Smooth muscle cell of the brain vasculature (primary cell): ENCODE data around the gene MYBBP1A.

Source experiments
- DNase-seq: peaks from one replicate; pipeline ENCODE4 v3.0.0-alpha.2; 2012; ENCODE audit warnings: low read depth, low spot score

Gene MYBBP1A

DNA sequence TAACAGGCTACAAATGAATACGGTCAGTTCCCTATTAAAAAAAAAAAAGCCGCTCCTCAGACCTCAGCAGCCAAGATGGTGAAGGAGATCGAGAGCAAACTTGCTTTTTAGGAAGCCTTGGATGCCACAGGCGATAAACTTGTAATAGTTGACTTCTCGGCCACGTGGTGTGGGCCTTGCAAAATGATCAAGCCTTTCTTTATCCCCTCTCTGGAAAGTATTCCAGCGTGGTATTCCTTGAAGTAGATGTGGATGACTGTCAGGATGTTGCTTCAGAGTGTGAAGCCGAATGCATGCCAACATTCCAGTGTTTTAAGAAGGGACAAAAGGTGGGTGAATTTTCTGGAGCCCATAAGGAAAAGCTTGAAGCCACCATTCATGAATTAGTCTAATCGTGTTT, 16.9 kb upstream of the MYBBP1A start:
- DNase-seq: no peak

GRCh38 chr17:4569591-4569990, 14.4 kb upstream of the MYBBP1A start:
- DNase-seq: no peak

- no peak for DNase-seq
Observed at GRCh38 chr17:4566785-4567184, 11.6 kb upstream of the MYBBP1A start.

DNA sequence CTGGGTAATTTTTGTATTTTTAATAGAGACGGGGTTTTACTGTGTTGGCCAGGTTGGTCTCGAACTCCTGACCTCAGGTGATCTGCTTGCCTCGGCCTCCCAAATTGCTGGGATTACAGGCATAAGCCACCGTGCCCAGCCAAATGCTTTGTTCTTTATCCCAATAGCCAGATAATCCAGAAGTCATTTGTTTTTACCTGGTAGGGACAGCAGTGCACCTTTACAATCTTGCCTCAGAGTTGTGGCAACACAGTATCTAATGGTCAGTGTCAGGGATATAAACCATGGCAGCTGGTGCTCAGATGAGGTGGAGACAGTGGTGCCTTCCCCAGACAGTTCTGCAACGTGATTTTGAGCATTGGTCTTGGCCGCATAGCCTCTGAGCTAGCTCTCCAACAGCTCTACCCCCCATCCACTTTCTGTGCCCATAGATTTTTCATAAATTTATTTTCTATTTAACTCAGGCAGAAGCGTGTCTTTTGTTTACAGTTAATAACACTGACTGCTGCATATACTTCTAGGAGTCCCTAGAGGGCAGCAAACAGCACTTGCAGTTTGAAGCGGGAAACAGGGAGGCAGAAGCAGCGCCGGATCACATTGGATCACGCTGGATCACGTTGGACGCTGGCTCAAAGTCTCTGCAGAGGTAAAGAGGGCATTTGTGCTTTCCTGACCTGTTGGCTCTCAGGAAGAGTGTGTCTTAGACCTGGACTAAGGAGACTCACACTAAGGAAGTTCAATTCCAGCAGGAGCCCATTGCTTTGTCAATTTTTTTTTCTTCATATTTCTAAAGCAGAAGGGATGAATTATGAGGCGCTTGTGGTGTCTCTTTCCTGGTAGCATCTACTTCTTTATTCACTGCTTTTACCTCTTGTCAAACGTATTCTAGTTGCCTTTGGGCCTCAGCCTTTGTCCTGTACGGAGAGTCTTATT, 10.3 kb upstream of the MYBBP1A start:
- peak; percentile 44 for DNase-seq

DNA sequence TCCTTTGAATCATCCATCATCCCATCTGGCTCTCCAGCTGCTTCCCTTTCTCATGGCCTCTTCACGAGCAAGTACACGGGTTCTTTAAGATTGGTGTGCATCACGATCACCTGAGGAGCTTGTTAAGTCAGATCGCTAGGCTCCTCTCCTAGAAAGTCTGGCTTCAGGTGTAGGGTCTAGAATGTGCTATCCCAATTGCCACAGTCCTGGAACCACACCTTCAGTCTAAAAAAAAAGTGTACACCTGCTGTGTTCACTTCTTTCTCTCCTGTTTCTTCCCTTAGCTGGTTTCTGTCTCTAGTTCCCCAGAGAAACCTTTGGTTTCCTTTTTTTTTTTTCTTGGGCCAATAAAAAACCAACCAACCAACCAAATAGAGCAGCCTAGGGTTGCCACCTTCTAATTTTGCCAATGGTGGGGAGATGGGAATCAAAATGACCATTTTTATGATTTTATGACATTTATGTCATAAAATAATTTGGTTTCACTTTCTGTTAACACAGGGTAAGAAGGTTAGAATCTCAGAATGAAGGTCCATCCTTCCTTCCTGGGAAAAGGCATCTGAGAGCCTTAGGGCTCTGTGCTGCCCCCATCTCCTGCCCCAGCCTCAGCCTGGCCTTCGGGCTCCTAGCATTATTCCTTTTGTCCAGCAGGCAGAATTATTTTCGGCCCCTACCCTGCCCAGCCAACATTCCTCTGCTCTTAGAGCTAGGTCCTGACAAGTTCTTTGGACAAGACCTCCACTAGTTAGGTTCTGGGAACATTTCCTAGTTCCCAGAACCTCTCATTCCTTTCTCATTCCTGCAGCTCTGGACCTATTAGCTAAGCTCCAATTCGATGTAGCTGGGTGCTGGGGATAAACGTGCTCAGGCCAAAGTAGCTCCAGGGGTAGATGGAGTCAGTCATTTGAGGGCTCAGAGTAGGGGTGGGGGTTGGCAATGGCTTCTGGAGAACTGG, 7.1 kb upstream of the MYBBP1A start:
- DNase-seq: no peak

GRCh38 chr17:4560837-4561256, 5.7 kb upstream of the MYBBP1A start:
- no peak for DNase-seq

DNA sequence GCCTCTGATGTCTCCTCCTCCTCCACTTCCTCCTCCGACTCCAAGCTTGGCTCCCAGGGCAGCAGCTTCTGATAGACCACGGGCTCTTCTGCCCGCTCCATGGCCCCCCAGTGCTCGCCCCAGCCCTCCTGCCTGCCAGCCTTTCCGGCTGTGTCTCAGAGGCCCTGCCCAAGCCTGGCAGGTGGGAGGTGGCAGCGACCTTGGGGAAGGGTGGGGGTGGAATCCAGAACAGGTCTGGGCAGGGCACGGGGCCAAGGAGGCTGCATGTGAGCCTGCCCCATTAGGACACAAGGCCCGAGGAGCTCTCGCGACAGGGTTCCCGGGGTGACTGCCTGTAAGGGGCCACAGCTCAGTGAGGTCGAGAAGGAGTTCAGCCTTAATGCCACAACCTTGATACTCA, 5.2 kb upstream of the MYBBP1A start, which contains the start of gene GGT6:
Gene GGT6, minus strand, starts transcription at position 157 of the 400 bp plus-strand sequence. Its CDS starts 56 bp downstream, at position 101.
- DNase-seq: no peak

GRCh38 chr17:4559966-4560365, 4.8 kb upstream of the MYBBP1A start:
- no peak for DNase-seq

DNA sequence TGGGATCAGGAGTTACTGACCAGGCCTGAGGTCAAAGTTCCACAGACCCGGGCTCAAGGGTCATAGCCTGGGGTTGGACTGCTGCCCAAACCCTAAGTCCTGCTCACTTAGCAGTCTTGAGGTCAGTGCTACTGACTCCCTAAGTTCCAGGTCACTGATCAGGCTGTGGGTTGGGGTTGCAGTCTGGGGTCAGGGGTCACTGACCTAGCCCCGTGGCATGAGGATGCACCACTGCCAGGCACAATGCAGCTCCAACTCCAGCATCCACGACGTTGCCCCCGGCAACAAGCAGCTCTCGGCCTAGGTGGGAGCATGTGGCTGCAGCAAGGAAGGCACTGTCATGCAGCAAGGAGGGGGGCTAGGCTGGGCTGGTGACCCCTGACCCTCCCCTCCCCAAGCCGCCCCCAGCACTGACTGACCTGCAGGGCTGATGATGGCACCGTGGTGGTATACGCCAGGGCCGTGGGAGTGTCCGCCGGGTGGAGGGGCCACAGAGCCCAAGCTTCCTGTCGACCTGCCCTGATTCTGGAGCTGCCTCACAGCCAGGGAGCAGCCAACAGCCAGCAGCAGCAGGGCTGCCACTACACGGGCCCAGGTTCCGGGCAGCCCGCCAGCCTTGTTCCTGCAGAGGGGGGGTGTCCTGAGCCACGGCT, 4.1 kb upstream of the MYBBP1A start:
- DNase-seq: no peak

DNA sequence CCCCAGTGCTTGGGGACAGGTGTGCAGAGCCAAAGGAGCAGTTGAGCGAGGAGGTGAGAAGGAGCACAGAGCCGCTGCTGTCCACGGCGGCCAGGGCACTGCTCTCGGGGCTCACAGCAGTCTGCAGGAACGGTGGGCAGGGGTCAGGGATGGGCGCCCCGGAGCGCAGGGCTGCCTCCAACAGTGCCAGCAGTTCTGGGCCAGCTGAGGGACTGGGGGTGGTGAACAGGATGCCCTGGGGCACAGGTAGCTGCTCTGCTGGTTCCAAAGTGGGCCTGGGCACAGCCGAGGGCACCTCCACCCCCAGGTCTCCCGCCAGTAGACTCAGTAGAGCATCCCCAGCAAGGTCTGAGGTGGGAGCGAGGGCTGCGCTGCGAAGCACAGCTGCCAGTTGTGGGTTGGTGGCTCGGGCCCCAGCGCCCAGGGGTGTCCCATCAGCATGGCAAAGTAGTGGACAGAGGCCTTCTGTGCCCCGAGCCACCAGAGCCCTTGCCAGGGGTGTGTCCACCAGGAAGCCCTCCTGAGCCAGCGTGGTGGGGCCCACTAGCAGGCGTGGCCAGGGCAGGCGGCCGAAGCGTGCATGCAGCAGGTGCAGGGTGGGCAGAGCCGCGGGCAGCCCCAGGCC, 3.3 kb upstream of the MYBBP1A start:
- no peak for DNase-seq

DNA sequence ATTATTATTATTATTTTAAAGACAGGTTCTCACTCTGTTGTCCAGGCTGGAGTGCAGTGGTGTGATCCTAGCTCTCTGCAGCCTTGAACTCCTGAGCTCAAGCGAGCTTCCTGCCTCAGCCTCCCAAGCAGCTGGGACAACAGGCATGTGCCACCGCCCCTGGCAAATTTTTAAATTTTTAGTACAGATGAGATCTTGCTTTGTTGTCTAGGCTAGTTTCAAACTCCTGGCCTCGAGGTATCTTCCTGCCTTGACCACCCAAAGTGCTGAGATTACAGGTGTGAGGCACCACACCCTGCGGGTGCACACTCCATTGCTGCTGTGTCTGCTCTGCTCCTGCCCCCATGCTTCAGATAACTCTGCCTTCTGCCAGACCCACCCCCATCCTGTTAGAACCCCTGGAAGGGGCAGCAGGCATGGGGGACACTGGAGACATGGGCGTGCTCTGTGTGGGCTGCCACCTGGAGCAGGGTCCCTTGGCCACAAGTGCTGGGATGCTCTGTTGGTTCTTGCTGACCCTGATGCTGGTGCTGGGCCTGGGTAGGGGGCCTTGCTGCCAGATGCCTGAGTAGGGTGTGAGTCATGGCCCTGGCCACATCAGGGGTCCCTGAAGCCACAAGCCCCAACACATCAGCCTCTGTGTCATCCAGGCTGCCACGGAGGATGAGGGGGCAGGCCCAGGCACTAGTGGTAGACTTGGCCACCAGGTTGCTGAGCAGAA, 2.6 kb upstream of the MYBBP1A start:
- DNase-seq: no peak

GRCh38 chr17:4556996-4557395, 1.8 kb upstream of the MYBBP1A start:
- DNase-seq: no peak

DNA sequence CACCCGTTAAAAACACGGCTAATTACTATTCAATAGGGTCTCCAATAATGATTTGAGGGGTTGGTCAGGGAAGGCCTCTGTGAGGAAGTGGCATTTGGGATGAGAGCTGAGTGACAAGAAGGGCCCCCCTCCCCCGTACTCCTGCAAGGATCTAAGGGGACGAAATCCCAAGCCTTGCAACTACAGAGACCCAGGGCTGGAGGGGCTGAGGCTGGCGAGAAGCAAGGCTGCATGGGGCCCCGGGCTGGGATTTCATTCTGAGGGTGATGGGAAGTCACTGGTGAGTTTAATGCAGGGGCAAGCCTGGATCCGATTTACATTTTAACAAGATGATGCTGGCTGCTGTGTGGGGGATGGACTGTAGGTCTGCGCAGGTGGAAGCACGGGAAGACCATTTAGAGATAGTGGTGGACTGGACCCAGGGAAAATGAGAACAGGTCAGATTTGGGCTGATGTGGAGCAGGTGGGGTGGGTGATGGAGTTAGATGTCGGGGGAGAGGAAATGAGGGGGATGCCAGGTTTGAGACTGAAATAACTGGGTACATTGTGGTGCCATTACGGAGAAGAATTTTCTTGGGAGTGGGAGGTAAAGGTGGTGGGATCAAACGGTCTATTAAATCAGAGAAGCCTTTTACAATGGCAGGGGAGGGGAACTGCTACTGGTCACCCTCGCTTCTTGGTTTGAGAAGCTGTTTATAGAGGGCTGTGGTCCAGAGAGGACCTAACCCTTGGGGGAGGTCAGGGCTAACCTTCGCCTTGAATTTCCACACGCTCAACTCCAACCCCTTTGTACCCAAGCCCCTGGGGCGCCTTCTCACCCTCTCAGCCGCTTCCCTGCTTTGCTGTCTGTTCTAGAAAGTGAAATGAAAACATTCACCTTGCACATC, 932 bp upstream of the MYBBP1A start:
- no peak for DNase-seq

DNA sequence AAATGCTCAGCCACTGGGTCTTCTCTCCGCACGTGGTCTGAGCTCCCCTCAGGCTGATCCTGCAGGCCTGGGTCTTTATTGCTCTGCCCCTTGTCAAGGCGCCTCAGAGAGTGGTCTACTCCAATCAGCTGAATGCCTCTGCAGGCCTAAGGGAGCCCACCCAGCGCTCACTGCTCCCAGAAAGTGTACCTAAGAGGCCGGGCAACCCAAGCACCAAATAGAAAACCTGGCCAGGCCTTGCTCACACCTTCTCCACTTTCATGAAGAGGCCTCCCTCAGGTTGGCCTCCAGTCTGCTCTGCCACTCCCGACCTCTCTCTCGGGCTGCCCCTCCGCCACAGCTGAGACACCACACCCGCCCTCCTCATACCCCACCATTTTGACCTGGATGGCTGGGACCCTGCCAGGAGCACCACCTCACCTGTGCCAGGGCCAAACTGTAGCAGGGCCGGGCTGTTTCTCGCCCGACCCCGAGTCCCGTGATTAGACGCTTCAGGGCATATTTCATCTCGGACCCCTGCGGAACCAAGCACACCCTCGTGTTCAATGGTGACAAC, 665 bp downstream of the MYBBP1A start:
- no peak for DNase-seq

- DNase-seq: no peak
Observed at GRCh38 chr17:4553669-4554068, 1.5 kb downstream of the MYBBP1A start.

DNA sequence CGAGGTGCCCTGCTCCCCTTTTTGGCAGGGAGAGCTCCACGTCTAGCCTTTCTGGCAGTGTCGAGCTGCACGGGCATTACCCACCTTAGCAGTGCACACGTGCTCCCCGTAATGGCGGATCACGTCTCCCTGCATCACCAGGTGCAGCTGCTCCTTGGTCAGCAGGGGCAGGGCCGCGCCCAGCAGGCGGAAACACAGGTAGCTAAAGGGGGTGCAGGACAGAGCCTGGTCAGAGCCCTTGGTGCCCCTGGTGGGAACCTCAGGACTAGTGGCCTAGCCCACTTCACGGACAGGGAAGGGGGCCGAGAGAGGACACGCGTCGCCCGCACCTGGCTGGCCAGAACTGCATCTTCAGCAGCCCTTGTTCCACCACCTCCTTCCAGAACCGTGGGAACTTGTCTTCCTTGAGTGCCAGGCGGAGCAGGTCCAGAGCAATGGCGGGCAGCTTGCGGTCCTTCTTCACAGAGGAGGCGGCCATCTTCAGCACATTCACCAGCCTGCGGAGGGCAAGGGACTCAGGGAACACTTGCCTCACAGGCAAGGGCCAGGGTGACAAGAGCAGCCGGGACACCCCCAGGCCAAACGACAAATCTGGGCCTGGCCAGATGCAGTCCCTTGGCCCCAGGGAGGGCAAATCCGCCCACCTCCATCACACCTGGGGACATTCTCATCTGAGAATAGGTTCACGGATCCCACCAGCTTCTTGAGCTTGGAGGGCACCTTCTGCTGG, 3.2 kb downstream of the MYBBP1A start:
- no peak for DNase-seq

GRCh38 chr17:4551141-4551540, 4.0 kb downstream of the MYBBP1A start:
- DNase-seq: no peak

DNA sequence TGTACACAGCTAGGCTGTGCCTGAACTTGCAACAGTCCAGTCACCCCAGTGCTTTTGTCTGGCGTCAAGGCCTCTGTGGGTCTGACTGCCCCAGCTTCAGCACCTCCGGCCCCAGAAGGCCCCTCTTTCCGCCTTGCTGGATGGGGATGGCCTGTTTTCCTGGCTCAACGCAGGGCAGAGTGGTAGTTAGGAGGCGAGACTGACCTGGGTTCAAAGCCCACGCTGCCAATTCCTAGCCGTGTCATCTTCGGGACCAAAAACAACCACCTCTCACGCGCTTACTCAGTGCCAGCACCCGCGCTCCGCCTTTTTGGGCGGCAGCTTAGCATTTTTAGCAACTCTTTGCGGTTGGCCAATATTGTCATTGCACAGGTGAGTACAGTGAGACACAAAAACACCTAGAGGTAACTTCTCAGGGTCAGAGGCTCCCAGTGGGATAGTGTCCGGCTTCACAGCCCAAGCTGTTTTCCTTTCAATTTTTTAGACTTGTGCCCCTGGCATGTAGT, 4.6 kb downstream of the MYBBP1A start:
- no peak for DNase-seq
